GM21723 (cell line): ENCODE measurements around the gene DDX3X.
"Not testable (repeated sequence)": the region's sequence is repeated elsewhere in the genome, so short reads cannot be mapped to it uniquely, and the experiment has no call there.

Experiments used
- ATAC-seq: cut with Tn5 transposase; IDR thresholded peaks from one replicate; pipeline ENCODE4 v1.9.1; 2021; ENCODE audit warnings: mild to moderate bottlenecking, moderate library complexity; ENCODE audit not compliant: unreplicated experiment

Gene DDX3X

DNA sequence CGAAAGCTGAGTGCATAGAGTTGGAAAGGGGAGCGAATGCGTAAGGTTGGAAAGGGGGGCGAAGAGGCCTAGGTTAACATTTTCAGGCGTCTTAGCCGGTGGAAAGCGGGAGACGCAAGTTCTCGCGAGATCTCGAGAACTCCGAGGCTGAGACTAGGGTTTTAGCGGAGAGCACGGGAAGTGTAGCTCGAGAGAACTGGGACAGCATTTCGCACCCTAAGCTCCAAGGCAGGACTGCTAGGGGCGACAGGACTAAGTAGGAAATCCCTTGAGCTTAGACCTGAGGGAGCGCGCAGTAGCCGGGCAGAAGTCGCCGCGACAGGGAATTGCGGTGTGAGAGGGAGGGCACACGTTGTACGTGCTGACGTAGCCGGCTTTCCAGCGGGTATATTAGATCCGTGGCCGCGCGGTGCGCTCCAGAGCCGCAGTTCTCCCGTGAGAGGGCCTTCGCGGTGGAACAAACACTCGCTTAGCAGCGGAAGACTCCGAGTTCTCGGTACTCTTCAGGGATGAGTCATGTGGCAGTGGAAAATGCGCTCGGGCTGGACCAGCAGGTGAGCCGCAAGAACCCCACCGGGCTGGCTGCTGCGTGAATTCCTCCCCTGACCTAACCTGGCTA lies at the start of gene DDX3X:
DDX3X (plus strand) TSS at position 419 of the 619 bp plus-strand sequence; CDS start at position 510, 91 bp downstream.
- ATAC-seq = peak; percentile 56

DNA sequence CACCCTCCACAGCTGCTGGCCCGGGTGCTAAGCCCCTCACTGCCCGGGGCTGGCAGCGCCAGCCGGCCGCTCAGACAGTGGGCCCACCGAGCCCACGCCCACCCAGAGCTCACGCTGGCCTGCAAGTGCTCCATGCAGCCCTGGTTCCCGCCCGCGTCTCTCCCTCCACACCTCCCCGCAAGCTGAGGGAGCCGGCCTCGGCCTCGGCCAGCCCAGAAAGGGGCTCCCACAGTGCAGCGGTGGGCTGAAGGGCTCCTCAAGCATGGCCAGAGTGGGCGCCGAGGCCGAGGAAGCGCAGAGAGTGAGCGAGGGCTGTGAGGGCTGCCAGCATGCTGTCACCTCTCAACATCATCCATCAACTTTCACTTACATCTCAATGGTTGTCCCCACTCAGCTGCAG lies 48.0 kb upstream of the DDX3X start:
- ATAC-seq = not testable (repeated sequence)

DNA sequence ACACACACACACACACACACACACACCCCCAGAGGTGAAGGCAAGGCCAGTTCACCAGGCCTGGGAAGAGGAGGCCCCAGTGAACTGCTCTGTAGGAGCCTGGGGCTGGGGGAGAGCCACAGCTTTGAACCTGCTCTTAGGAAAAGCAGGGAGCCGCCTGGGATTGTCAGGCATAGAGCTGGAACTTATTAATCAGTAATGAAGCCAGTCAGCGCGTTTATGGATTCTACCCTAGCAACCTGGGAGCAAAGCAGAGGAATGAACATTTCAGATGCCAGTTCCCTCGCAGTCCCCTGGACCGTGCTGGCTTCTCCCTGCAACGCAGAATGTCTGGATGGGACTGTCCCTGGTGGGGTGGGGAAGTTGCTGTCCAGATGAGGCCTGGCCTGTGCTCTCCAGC lies 45.3 kb upstream of the DDX3X start:
- no peak for ATAC-seq

DNA sequence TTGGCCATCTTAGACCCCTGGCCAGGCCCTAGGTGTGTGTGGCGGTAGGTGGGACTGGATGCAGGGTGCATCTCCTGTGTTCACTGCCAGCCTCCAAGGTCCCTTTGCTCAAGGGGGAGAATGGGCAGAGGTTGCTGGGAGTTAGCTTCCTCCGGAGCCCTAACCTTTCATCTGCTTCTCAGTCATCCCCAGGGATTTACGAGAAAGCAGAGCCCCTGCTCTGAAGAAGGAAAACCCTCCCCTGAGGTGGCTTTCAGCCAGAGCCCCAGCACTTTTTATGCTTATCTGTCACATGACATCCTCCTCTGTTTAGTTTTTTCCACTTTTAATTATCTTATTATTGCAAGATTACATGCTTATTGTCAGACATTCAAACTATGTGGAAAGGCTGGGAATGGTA lies 44.9 kb upstream of the DDX3X start:
- ATAC-seq = no peak

DNA sequence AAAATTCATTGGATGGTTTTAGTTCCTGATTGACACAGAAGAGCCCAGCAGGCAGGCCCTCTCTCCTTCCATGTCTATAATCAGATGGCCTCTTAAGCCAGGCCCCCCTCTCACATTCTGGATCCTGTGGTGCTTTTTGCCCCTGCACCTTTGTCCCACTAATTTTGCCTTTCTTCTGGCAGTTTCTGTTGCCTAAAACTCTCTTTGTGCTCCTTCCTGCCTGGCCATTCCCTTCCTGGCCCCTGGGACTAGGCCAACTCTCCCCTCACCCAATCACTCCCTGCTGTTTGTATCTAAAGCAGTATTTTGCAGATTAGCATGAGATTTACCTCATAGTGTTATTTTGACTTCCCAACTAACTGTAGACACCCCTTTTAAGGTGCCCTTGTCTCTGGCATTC lies 42.7 kb upstream of the DDX3X start:
- ATAC-seq = no peak

DNA sequence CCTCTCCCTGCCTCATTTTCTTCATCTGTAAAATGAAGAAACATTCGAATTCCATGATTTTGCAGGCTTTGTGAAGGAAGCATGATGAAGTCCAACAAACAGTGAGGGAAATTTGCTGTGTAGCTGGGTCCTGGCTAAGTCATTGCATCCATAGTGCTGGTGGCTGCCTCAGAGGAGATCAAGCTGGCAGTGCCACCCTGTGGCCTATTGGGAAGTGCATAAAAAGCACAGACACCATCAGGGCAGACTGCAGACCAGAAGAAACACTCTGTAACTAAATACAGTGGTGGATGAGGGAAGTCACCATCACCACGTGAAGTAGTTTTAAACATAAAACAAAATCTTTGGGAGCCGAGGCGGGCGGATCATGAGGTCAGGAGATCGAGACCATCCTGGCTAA lies 40.7 kb upstream of the DDX3X start:
- ATAC-seq = no peak

DNA sequence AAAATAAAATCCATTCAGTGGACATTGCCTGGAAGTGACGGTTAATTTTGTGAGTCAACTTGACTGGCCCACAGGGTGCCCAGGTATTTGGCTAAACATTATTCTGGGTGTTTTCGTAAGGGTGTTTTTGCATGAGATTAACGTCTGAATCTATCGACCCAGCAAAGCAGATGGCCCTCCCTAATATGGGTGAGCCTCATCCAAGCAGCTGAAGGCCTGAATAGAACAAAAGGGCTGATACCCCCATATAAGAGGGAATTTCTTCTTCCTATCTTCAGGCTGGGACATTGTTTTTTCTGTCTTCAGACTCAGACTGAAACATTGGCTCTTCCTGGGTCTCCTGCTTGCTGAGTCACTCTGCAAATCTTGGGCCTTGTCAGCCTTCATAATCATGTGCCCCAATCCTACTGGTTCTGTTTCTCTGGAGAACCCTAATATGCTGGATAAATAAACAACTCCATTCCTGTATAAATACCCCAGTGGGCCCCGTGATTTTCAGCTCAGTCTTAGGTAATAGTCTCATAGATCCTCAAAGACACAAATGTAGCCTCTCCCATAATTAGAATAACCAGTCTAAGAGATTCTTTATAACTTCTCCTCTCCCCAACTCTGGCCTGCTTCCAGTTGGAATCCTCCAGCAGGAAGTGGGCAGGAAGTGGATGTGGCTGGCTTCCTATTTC lies 33.1 kb upstream of the DDX3X start:
- no peak for ATAC-seq

DNA sequence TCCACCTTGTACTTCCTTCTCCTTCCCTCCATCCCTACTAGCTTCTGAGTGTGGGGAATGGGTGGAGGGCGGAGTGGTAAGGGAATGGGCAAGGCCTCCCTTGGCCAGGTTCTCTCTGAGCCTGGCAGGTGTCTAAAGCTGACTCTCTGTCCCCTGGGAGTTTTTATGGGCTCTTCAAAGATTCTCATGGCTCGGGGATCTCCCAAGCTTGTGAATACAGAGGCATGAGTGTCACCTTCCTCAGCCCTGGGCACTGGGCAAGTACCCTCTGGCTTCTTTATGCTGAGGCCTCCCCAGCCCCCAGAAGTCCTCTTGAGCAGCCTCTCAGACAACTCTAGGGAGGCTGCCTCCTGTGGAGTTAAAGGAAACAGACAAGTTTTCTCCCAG lies 32.5 kb upstream of the DDX3X start:
- ATAC-seq = no peak

DNA sequence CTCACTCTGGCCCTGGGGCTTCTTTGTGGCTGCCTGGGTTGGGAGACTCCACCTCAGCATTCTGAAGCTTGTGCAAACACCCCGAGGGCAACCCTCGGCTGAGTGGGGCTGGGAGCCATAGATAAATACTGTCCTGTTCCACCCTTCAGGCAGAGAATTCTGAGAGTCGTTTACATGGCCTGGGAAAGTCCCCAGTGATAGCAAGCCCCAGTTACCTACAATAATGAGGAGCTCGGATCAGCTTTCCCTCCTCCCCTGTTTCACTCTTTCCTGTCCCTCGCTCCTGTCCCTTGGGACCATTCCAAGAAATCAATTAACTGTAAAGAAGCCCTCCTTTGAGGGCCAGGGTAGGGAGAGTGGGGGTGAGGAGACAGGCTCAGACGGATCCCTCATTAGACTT lies 31.6 kb upstream of the DDX3X start:
- no peak for ATAC-seq

DNA sequence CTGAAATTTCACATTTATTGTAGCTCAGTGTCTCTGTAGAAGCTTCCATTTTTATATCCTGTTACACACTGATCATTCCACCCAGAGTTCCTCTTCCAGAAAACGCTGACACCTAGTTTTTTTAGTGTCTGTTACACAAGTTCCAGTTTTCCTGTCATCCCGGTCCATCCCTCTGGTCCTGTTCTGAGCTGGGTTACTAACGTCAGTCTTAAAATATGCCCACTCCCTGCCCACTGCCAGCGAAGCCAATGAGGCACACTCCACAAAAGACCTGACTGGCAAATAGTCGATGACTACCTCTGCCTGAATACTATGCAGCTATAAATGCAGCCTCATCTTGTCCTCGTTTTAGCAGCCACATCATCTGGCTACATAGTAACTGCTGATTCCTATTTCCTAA lies 30.9 kb upstream of the DDX3X start:
- no peak for ATAC-seq

DNA sequence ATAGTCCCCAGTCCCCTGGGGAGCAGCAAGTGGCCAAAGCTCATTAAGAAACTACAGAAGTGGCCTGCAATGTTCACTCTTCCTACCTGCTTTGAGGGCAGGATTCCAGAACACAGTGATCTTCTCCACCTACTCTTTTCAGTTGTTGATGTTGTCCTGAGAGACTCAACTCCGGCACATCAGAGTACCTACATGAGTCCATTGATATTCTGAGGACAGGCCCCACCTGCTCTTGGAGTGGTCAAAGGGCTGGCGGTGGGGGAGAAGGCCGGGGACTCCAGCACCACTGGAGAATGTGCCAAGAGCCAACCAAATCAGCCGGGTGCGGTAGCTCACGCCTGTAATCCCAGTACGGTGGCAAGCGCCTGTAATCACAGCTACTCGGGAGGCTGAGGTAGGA lies 29.8 kb upstream of the DDX3X start:
- ATAC-seq = no peak

DNA sequence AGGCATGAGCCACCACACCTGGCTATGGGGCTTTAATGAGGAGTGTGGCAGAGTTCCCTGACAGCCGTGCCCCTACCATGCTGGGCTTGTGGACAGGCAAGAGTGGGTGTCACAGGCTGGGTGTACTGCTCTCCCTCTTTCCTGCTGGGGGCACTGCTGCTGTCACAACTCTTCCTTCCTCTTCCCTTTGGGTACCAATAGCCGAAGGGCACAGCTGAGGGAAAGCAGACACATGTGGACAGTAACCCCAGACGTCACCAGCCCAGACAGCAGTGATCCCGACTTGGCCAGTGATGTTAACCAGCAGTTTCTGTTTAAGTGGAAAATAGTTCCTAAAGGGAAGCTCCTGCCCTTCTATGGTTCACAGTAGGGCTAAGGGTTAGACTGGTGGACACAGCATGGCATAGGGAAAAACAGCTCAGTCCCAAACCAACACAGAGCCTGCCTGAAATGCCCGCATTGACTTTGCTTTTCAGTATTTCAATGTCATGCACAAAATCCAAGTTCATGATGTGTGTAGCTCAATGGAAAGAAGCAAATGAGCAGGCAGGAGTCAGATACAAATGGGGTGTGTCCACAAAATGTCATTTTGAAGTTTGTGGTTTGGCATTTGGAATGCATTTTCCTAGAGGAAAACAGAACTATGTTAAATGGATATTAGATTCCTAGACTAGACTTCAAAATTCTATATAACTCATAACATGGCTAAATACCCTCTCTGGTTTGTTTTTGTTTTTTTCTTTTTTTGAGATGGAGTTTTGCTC lies 24.9 kb upstream of the DDX3X start:
- no peak for ATAC-seq

DNA sequence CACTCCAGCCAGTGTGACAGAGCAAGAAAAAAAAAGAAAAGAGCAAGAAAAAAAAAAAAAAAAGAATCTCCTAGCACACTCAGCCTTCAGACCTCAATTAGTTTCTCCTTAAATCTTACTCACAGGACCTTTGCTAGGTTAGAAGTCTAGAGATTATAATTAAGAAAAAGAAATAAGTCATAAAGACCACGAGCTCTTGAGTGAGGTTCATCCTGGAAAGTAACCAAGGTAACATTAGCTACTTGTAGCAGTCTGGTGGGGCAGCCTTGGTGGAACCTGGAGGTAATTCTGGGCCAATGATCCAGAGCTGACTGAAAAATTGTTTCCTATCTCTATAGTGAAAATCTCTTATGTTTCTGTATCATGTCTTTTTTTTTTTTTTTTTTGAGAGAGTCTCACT lies 21.2 kb upstream of the DDX3X start:
- ATAC-seq = no peak

DNA sequence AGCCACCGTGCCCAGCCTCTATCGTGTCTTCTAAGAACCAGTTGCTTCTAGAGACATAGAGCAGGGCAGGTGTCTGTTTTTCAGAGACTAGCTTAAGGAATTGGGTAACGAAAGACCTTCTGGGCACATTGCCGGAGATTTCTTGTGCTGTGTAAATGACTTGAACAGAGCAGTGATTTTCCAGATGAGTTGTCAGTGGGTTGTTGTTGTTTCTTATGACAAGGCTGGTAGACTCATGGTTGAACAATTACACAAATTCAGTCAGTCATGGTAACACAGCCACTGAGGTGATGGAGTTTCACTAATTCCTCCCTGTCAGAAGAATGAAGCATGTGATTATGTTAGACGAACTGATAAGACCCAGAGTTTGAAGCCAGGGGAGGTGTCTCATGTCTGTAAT lies 20.5 kb upstream of the DDX3X start:
- no peak for ATAC-seq

DNA sequence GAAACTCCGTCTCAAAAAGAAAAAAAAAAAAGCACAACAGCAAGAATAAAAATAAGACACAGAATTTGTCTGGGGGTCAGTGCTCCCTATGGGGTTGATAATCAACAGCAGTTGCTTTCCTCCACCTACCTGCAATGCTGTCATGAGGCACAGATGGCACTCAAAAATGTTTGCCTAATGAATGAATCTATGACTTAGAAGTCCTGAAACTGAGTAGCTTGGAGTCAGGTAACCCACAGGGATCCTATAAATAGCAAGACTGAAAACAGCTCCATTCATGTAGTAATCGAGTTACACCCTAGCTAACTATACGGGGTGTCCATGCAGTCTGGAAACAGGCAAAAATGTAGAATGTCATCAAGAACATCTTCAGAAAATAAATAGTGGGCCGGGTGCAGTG lies 19.8 kb upstream of the DDX3X start:
- ATAC-seq = no peak

DNA sequence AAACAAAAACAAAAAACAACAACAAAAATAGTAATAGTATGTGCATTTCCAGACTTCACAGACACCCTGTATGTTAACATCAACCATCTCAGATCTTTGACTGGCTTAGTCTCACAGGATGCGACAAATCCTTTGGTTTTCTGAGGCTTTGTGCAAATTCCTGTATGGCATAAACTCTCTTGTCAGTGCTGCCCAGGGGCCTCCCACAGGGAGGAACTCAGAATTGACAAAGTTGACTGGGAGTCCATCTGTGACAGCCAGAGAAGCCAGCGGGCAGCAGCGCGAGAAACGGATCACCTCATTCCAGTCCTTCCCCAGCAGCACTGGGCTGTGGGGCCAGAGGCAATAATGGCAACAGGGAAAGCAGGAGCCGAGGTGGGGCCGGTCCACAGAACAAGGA lies 19.1 kb upstream of the DDX3X start:
- no peak for ATAC-seq

DNA sequence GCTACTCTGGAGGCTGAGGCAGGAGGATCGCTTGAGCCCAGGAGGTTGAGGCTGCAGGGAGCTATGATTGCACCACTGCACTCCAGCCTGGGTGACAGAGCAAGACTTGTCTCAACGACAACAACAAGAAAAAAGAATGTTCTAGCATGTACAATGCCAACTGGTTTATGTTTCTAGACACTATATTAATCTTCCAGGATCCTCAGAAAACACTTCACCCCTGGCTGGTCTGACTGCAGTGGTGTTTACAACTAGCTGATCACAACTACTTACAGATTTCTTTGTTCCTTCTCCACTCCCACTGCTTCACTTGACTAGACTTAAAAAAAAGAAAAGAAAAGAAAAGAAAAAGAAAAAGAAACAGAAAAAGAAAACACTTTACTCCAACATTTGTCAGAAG lies 17.7 kb upstream of the DDX3X start:
- ATAC-seq = not testable (repeated sequence)

DNA sequence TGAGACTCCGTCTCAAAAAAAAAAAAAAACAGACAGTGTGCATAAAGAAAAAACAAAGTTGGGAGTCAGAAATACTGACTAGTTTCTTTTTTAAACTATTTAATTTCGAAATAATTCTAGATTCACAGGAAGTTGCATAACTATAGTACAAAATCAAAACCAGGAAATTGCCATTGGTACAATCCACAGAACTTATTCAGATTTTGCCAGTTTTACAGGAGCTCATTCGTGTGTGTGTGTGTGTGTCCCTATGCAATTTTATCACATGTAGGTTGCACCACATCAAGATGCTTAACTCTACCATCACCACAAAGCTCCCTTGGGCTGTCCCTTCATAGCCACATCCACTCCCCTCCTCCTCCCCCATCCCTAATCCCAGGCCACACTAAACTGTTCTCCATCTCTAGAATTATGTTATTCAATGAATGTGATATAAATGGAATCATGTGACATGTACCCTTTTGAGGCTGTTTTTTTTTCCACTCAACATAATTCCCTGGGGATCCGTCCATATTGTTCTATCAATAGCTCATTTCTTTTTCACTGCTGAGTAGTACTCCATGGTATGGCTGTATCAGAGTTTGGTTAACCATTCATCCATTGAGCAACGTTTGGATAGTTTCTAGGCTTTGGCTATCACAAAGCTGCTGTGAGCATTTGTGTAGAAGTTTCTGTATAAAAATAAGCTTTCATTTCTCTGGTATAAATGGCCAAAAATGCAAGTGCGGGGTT lies 16.3 kb upstream of the DDX3X start:
- ATAC-seq = no peak

DNA sequence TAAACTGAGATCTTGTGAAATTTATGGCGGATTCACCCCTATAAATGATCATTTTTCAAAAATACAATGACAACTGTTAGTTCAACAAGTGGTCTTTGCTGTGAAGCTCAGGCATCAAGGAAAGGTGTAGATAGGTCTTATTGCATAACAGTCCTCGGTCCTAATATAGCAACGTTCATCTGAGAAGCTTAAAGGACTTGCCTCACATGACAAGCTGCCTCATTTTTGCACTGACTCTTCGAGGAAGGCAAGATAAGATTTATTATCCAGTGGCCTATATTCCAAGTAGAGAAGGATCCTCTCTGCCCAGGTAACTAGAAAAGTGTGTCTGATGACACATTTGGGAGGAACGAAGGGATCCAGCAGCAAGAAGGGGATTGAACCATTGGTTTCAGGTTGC lies 13.6 kb upstream of the DDX3X start:
- no peak for ATAC-seq

DNA sequence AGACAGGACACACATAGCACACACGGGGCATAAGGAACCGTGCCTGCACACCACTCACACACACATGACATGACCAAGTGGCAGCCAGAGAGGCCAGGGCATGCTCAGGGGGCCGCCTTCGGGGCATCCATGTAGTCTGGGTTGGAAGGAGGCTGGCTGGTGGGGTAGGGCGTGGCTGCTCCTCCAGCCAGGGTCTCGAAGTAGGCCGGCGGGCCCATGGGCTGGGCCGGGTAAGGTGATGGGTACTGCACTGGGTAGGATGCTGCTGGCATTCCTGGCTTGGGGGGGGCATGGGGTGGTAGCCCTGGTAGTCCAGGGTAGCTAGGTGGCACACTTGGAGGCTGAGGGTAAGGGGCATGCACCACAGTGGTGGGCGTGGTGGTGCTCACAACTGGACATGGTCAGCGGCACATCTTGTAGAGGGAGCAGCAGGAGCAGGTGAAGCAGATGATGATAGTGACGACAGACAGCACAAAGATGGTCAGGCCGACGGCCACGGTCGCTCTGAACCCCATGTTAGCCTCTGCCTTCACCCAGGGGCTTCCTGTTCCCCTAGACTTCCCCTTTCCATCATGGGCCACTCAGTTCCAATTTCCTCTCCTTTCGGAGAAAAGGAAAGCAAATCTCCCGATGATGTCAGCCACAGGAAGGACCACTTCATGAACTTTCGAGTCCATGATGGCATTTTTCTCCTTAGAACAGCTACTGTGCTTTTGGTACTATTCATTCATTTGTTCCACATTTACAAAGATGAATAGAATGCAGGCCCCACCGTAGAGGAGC lies 10.9 kb upstream of the DDX3X start:
- ATAC-seq = no peak

DNA sequence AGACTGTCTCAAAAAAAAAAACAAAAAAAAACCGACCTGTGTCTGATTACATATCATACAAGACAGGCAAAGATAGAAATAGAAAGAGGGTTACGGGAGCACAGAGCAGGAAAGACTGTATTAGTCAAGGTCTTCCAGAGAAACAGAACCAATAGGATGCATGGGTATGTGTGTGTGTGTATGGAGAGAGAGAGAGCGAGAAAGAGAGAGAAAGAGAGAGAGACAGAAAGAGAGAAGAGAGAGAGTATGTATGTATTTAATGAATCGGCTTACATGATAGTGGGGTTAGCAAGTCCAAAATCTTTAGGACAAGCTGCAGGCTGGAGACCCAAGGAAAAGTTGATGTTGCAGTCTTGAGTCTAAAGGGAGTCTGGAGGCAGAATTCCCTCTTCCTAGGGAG lies 7.5 kb upstream of the DDX3X start:
- no peak for ATAC-seq
